GM10847 (cell line): Measurements from ENCODE around the gene SLC23A3.
A peak's percentile ranks its signal among the peaks of the same experiment; 100 is the strongest.

Experiments
- POLR2A ChIP-seq: IDR thresholded peaks from 2 replicates; pipeline ENCODE4 v1.6.1; 2011; ENCODE audit not compliant: insufficient read length; ENCODE audit errors: extremely low read depth

SLC23A3 gene

GRCh38 chr2:219169930-219170654 lies at the start of gene SLC23A3:
TSS of gene SLC23A3 (minus strand) at chr2:219170029. CDS start at chr2:219169984, 45 bp downstream.
- no peak for TF ChIP-seq POLR2A

GRCh38 chr2:219218732-219219701 lies 49.2 kb upstream of the SLC23A3 start, which contains the start of gene ABCB6:
TSS of gene ABCB6 (minus strand) at chr2:219218958. CDS start at chr2:219218673, 285 bp downstream.
- TF ChIP-seq POLR2A, result peak; percentile 82

GRCh38 chr2:219218217-219218731 lies 48.4 kb upstream of the SLC23A3 start:
- TF ChIP-seq POLR2A, result no peak

GRCh38 chr2:219216535-219216915 lies 46.7 kb upstream of the SLC23A3 start:
- TF ChIP-seq POLR2A, result no peak

GRCh38 chr2:219215871-219216534 lies 46.2 kb upstream of the SLC23A3 start:
- no peak for TF ChIP-seq POLR2A

- TF ChIP-seq POLR2A, result no peak
Measured at GRCh38 chr2:219214786-219215185, 45.0 kb upstream of the SLC23A3 start.

- TF ChIP-seq POLR2A, result no peak
Measured at GRCh38 chr2:219214141-219214540, 44.3 kb upstream of the SLC23A3 start.

- no peak for TF ChIP-seq POLR2A
Measured at GRCh38 chr2:219213486-219214071, 43.8 kb upstream of the SLC23A3 start.

GRCh38 chr2:219213026-219213415 lies 43.2 kb upstream of the SLC23A3 start:
- TF ChIP-seq POLR2A, result no peak

- no peak for TF ChIP-seq POLR2A
Measured at GRCh38 chr2:219210886-219211362, 41.1 kb upstream of the SLC23A3 start.

GRCh38 chr2:219210196-219210885 lies 40.5 kb upstream of the SLC23A3 start:
- TF ChIP-seq POLR2A, result no peak

- no peak for TF ChIP-seq POLR2A
Measured at GRCh38 chr2:219209236-219210195, 39.7 kb upstream of the SLC23A3 start.
